DMS79 treated with DMSO at 0.1 percent for 48 hours (cell line): ENCODE results near the gene TMEM256.
"Not testable (repeated sequence)": the region's sequence is repeated elsewhere in the genome, so short reads cannot be mapped to it uniquely, and the experiment has no call there.

Source experiments
- DNase-seq: peaks from one replicate; lab custom pipeline; 2025; lab: John Stamatoyannopoulos, UW

The TMEM256 gene

DNA sequence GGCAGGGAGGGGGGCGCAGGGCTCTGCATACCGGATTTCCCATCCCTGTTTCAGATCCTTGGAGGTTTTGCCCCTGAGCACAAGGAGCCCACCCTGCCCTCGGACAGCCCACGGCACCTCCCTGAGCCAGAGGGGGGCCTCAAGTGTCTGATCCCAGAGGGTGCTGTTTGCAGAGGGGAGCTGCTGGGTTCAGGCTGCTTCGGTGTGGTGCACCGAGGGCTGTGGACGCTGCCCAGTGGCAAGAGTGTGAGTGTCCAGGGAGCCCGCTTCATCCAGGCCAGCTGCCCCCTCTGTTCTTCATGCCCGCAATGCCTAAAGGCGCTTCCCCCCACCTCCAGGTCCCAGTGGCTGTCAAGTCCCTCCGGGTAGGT lies 20.5 kb downstream of the TMEM256 start:
- no peak for DNase-seq

DNA sequence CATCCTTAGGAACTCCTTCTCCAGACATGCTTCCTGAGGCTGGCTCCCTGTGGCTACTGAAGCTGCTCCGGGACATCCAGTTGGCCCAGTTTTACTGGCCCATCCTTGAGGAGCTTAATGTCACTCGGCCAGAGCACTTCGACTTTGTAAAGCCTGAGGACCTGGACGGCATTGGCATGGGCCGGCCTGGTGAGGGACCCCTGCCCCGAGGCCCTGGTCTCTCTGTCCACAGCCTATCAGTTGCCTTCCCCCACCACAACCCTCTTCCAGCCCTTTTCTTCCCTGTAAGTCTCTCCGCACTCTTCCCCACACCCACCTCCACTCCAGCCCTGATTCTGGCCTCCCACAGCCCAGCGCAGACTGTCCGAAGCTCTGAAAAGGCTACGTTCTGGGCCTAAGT lies 21.0 kb downstream of the TMEM256 start:
- DNase-seq = no peak

DNA sequence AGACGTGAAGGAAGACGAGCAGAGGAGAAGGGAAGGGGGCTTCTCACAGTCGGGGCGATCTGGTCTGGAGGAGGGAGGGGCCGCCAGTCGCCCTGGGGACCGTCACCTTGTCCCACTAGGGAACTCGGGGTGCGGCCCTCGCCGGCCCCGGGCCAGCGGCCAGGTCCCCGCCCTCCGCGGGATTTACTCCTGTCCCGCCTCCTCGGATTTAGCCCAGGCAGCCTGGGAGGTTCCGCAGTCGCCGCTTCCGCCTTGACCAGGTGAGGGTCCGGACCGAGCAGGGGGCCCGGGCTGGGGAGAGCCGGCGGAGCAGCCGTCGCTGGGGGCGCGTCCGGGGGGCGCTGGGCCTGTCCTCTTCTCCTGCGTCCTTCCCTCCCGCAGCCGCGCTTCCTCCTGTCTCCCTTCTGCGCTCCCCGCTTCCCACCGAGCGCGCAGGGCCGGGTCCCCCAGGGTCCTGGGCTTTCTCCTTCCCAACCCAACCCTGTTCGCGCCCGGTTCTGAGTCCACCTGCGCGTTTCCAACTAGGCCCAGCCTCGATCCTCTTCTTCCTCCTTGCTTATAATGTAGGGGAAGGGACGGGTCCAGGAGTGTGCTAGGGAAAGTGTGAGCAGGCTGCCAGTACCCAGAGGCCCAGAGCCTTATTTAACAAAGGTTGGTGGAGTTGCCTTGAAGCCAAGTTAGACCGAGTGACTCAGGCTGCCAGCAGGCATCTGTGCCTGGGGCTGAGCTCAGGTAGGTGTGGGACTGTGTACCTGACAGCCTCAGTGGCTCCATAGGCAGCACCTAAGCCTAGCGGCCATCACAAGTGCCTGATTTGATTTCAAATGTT lies 22.8 kb downstream of the TMEM256 start, which contains the start of gene TNK1:
TSS of gene TNK1 (plus strand) at position 235 of the 829 bp plus-strand sequence. CDS start 1,838 bp downstream, outside the sequence.
- DNase-seq = peak; percentile 44

DNA sequence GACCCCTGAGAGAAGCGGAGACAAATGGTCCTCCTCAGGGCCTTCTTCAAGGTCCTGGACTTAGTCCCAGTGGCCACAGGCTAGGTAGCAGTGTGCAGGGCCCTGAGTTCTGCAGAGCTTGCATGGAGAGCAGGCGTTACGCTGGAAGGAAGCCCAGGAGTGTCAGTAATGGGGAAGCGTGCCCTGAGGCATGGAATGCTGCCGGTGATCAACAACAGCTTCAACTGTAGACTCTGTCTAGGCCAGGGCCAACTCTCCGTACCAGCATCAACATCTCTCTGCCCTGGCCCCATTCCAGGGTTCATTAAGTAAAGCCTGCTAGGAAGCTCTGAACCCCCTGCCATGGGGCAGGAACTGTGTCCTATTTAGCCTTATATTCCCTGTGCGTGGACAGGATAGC lies 23.6 kb downstream of the TMEM256 start:
- peak; percentile 39 for DNase-seq

DNA sequence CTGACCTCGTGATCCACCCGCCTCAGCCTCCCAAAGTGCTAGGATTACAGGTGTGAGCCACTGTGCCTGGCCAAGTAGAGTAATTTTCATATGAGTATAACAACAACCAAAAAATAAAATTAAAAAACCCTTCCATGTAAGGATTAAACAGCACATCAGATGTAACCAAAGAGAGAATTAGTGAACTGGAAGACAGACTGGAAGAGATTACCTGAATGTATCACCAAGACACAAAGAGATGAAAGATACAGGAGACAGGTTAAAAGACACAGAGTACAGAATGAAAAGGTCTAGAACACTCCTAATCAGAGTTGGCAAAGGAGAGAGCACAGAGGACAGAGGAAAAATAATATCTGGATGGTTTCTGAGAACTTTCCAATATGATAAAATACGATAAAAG lies 24.8 kb downstream of the TMEM256 start:
- DNase-seq = no peak

DNA sequence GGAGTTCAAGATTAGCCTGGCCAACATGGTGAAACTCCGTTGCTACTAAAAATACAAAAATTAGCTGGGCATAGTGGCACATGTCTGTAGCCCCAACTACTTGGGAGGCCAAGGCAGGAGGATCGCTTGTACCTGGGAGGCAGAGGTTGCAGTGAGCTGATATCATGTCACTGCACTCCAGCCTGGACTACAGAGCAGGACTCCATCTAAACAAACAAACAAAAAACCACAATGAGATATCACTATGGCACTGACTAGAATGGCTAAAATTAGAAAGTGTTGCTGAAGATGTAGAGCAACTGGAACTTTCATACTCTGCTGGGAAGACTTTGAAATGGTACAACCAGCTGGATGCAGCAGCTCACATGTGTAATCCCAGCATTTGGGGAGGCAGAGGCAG lies 29.5 kb downstream of the TMEM256 start:
- no peak for DNase-seq

DNA sequence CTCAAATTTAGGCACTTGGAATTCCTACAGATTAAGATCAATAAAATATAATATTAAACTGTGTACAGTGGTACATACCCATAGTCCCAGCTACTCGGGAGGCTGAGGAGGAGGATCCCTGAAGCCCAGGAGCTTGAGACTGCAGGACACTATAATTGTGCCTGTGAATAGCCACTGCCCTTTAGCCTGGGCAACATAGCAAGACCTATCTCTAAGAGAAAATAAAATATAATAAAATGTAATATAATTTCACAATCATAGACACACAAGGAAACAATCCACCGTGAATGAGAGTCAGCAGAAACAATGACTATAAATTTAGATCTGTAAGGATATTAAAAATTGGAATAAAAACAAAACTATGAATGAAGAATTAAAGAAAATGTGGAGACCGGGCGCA lies 33.0 kb downstream of the TMEM256 start:
- no peak for DNase-seq

DNA sequence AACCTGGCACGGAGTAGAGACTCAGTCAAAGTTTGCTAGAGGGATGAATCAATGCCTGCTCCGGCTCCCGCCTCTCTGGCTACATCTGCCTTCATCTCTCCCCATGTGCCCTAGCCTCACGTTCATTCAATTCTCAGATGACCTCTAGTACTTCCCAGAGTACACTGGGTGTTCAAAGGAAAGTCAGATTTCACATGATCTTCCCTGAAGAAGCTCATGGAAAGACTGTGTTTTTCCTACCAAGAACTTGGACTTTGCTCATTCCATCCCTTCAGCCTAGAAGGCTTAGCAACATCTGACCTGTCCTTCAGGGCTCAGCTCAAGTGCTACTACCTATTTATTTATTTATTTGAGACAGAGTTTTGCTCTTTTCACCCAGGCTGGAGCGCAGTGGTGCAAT lies 34.1 kb downstream of the TMEM256 start:
- no peak for DNase-seq

DNA sequence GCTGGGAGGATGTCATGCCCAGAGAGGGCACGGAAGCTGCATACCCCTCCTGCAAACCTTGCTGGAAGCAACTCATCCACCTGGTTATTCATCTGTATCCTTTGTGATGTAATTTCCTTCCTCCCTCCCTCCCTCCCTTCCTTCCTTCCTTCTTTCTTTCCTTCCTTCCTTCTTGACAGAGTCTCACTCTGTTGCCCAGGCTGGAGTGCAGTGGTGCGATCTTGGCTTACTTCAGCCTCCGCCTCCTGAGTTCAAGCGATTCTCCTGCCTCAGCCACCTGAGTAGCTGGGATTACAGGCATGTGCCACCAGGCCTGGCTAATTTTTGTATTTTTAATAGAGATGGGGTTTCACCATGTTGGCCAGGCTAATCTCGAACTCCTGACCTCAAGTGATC lies 35.3 kb downstream of the TMEM256 start:
- DNase-seq = not testable (repeated sequence)

DNA sequence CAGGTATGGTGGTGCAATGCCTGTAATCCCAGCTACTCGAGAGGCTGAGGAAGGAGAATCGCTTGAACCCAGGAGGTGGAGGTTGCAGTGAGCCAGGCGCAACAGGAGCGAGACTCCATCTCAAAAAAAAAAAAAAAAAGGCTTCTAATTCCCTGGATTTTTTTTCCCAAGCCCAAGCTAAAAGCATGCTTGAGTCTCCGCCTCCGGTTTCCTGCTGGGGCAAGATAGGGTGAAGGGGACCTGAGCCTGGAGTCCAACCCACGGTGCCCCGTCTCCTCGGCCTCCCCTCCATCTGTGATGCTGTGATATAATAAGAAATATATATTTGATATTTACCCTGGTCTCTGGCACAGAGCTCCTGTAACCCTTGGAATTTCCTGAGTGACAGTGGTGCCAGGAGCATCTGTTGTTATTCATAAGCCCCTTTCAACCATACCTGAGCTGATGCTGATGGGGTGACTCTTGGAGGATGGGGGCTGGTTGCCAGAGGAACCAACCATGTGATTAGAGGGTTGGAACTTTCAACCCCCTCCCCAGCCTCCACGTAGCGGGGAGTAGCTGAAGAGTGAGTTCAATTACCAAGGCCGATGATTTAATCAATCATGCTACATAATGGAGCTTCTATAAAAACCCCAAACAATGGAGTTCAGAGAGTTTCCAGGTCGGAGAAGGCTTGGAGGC lies 35.8 kb downstream of the TMEM256 start:
- DNase-seq = no peak

DNA sequence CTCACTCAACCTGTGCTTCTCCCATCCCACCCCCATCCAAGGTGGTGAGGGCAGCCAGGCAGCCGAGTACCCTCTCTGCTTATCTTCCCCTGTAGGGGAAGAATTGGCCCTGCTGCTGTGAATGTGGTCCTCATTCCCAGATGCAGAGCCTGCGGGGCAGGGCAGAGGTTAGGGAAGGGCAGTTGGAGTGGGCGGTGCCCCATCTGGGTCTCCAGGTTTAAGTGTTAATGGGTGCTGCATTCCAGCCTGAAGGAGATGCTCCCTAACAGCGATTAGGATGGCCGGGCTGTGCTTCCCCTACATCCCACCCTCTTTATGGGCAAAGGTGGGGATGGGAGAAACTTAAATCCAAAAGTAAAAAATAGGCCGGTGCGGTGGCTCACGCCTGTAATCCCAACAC lies 36.8 kb downstream of the TMEM256 start:
- no peak for DNase-seq

DNA sequence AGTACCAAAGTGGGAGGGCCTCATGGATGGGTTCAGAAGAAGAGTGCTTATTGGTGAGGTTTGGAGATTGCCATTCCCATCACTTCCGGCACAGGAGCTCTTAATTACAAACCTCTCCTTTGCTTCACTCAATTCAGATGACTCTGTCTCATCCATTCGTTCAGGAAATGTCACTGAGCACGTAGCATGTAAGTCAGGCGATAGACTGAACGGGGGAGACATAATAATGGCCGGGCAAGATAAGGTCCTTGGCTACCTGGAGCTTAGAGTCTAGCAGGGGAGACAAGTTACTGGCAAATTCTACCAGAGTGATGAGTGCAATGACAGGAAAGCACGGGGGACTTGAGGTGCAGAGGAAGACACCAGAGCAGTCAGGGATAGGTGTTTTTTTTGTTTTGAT lies 37.9 kb downstream of the TMEM256 start:
- not testable (repeated sequence) for DNase-seq

DNA sequence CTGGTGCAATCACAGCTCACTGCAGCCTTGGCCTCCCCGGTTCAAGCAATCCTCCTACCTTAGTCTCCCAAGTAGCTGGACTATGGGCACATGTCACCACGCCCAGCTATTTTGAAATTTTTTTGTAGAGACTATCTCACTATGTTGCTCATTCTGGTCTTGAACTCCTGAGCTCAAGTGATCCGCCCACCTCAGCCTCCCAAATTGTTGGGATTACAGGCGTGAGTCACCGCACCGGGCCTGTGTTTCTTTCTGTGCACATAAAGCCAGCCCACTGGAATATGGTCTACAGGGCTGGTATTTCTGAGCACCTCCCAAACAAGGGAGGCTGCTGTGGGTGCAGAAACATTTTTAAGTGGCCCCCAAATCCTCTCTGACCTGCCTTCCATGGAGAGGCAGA lies 40.6 kb downstream of the TMEM256 start:
- DNase-seq = no peak

DNA sequence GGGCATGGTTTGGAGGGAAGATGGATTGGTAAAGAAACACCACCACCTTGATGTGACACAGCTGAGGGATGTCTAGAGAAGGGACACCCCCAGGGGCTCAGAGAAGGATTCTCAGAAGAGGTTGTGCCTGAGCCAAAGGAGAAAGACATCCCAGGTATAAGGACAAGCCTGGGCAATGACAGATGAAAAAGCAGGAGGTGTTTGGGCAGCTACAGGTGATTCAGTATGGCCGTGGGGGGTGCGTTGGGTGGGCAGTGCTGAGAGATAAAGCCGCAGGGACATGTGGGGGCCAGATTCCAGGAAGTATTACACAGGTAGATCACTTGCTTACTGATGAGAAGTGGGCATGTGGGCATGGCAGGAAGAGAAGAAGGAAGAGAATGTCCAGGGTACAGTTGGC lies 42.0 kb downstream of the TMEM256 start:
- DNase-seq = no peak

DNA sequence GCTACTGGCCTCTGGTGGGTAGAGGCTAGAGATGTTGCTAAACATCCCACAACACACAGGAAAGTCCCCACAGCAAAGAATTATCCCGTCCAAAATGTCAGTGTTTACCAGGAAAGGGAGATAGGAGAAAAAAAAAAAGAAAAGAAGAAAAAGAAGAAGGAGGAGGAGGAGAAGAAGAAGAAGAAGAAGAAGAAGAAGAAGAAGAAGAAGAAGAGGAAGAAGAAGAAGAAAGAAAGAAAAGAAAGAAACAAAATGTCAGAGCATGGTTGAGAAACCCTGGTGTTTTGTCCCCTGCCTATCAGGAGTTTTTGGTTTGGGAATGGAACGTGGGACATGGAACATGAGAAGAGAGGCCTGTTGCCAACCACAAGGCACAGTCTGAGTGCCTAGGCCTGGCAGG lies 46.5 kb downstream of the TMEM256 start:
- DNase-seq = no peak

DNA sequence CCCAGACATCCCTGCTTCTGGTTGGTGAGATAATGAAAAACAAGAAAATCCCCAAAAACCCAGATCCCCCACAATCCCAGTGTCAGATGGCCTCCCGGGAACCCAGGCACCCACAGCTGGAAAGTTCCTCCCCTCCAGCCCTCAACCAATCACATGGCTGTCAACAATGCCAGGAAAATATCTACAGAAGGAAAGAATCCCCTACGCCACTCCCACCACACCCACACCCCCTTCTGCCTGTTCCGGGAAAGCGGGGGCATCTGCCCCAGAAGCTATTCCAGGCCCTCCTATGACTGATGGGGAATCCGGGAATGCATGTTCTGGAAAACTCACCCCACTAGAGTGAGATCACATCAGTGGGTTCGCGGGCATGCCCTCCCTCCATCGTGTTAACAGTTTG lies 47.1 kb downstream of the TMEM256 start:
- no peak for DNase-seq

DNA sequence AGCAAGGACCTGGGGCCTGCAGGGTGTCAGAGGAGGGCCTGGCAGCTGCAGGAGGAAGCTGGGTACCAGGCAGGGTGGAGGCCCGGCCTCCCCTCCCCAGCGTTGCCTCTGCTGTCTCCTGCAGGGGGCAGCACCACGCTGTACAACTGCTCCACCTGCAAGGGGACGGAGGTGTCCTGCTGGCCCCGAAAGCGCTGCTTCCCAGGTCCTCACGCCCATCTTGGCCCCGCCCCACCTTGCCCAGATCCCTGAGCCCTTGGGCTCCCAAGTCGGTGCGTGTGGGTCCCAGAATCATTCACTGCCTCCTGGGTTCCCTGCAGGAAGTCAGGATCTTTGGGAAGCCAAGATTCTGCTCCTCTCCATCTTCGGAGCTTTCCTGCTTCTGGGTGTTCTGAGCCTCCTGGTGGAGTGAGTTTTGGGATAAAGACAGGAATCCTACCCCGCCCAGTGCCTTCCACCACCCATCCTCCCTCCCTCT lies 47.8 kb downstream of the TMEM256 start:
- peak; percentile 60 for DNase-seq

DNA sequence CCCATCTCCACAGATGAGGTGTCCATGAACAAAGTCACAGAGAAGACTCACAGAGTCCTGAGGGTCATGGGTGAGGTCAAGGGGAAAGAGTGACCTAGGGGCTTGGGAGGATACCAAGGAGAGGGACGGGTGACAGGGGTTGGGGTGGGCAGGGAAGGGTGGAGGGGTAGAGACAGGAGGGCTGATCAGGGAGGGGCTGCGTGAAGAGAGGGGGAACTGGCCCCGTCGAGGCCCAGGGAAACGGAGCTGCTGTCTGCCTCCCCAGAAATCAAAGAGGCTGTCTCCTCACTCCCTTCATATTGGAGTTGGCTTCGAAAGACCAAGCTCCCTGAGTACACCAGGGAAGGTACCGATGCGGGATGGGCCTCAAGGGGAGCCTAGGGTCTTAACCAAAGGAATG lies 48.3 kb downstream of the TMEM256 start:
- DNase-seq = no peak

DNA sequence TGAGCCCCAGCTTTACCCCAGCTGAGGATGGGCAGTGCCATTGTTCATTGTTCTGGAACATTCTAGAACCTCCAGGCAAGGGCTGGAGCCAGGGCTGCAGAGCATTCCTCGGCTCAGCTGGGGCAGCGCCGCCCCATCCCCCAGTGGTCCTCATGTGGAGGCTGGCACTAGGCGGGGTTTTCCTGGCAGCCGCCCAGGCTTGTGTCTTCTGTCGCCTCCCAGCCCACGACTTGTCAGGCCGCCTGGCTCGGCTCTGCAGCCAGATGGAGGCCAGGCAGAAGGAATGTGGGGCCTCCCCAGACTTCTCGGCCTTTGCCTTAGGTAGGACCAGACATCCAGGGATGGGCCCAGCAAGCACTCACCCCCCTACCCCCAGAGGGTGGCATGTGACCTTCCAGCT lies 48.8 kb downstream of the TMEM256 start, which contains the start of gene TMEM95:
TSS of gene TMEM95 (plus strand) at position 104 of the 400 bp plus-strand sequence. CDS start at position 153, 49 bp downstream.
- no peak for DNase-seq

DNA sequence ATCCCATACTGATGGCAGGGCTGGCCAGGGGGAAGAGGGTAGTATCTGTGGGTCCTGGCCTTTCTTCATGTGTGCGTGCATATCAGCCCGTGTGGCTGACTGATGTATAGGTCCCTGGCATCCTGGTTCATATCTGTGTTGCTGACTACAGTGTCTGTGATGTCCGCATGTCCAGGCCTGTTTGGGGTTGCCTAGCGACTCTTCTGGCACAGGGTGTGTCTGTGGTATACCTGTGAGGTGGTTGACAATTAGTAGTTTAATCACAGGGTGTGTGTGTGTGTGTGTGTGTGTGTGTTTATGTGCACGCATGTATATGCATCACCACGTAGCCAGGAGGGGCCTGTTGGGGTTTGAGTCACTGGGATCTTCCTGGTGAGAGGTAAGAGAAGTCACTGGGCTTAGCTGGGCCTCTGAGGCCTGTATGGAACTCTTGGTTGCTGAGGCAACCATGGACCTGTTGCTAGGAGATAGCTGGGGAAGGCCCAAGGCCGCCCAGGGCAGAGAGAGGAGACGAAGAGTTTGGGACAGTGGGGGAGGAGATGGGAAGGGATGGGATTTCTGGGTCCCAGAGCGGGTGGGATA lies 49.5 kb downstream of the TMEM256 start:
- DNase-seq = peak; percentile 12
